ENCODE measurements around the gene NCBP3. TPM values are rescaled to one million over a fixed set of nuclear protein-coding genes. Genes with fewer than 3 reads are reported as not detected.

Gene NCBP3
- total and polyA plus RNA-seq, 8 donors, result 7.6 to 40.6 (median 23.6) TPM

DNA sequence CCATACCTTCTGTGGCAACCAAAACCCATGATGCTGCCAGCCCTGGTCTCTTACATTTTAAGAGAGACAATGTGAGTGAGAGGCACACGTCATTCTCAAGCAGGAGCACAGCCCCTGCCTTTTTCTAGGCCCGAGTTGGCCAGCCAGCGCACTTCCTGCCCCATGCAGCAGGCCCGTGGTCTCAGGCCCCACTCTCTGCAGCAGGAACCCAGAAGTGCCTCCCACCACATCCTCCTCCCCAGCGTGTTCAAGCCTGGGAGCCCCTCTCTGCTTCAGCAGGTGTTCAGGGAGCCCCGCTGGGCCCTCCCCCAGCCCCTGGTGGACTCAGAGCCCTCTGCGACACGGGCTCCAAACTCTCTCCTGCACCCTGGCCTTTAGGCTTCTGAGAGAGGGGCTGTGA, 75.6 kb downstream of the NCBP3 start:
- DNase-seq, result peak in 1 of 2 donors; percentile 58
- H3K27me3 ChIP-seq, result peaks cover 0 to 5% (median 0%) of the 10 kb centered on the region in 3 donors
- H3K27ac ChIP-seq, result peak overlapping the region in 1 of 5 donors; percentile 24
- no peak overlapping the region for H3K4me3 ChIP-seq
- intact Hi-C loops (cut with DNase I; ENCODE audit: low total_unique reads), result no loop called here
- WGBS, 5 donors, result 57 to 69% (median 62%) methylated on average over 8 of the region's 8 CpGs
- no peaks in the 10 kb centered on the region for H3K36me3 ChIP-seq
- no peak for TF ChIP-seq EP300 (IDR thresholded peaks at IDR 0.05)
- no peak for TF ChIP-seq POLR2AphosphoS5 (IDR thresholded peaks at IDR 0.05)
- TF ChIP-seq, protein P1, sequence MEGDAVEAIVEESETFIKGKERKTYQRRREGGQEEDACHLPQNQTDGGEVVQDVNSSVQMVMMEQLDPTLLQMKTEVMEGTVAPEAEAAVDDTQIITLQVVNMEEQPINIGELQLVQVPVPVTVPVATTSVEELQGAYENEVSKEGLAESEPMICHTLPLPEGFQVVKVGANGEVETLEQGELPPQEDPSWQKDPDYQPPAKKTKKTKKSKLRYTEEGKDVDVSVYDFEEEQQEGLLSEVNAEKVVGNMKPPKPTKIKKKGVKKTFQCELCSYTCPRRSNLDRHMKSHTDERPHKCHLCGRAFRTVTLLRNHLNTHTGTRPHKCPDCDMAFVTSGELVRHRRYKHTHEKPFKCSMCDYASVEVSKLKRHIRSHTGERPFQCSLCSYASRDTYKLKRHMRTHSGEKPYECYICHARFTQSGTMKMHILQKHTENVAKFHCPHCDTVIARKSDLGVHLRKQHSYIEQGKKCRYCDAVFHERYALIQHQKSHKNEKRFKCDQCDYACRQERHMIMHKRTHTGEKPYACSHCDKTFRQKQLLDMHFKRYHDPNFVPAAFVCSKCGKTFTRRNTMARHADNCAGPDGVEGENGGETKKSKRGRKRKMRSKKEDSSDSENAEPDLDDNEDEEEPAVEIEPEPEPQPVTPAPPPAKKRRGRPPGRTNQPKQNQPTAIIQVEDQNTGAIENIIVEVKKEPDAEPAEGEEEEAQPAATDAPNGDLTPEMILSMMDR (IDR thresholded peaks at IDR 0.05), result no peak
- no peak for TF ChIP-seq POLR2A (IDR thresholded peaks at IDR 0.05)
- H3K4me1 ChIP-seq, result peaks cover 0 to 5% (median 0%) of the 10 kb centered on the region in 4 donors
- no peaks in the 10 kb centered on the region for H3K9me3 ChIP-seq

DNA sequence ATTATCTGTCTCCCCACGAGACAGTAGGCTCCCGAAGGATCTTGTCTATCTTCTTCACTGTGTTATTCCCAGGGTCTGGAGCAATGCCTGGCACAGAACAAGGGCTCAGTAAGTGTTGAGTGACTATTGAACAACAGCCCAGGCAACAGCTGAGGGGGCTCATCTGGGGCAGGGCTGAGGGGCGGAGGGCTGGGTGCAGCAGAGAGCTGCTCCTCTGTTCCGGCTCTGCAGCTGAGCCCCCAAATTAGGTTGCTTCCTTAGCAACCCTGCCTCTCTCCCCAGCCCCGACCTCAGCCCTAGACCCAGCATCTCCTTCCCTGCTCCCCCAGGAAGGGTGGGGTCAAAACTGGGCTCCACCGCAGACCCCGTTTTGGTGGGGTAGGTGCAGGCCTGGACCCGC, 77.3 kb downstream of the NCBP3 start:
- peaks cover 0 to 5% (median 0%) of the 10 kb centered on the region in 4 donors for H3K4me1 ChIP-seq
- H3K27me3 ChIP-seq, result peaks cover 0 to 13% (median 0%) of the 10 kb centered on the region in 3 donors
- H3K36me3 ChIP-seq, result no peaks in the 10 kb centered on the region
- TF ChIP-seq POLR2AphosphoS5 (IDR thresholded peaks at IDR 0.05) (no peak), EP300 (IDR thresholded peaks at IDR 0.05) (no peak), POLR2A (IDR thresholded peaks at IDR 0.05) (no peak)
- TF ChIP-seq, protein P1 (IDR thresholded peaks at IDR 0.05), result no peak
- WGBS, 5 donors, result 60 to 74% (median 65%) methylated on average over 8 of the region's 8 CpGs
- no peak for DNase-seq
- intact Hi-C loops (cut with DNase I; ENCODE audit: low total_unique reads), result no loop called here
- H3K27ac ChIP-seq, result no peak overlapping the region
- H3K9me3 ChIP-seq, result no peaks in the 10 kb centered on the region
- no peak overlapping the region for H3K4me3 ChIP-seq

DNA sequence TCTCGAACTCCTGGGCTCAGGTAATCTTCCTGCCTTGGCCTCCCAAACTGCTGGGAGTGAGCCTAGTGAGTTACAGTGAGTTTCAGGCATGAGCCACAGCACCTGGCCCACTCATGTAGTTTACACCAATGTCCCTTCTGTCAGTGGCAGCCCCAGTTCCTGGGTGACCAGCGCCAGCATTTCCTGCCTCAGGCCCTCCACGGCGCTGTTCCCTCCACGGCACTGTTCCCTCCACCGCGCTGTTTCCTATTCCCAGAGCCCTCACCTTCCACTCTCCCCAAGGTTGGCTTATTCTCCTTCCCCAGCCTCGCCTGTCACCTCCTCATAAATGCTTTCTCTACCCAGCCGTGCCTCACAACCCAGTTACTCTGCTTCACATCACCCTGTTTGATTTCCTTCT, 77.7 kb downstream of the NCBP3 start:
- H3K4me1 ChIP-seq, result peaks cover 0 to 5% (median 0%) of the 10 kb centered on the region in 4 donors
- WGBS, 5 donors, result 83 to 91% (median 87%) methylated on average over 9 of the region's 9 CpGs
- peaks cover 0 to 16% (median 0%) of the 10 kb centered on the region in 3 donors for H3K27me3 ChIP-seq
- no peak overlapping the region for H3K27ac ChIP-seq
- DNase-seq, result no peak
- no peaks in the 10 kb centered on the region for H3K9me3 ChIP-seq
- no peak overlapping the region for H3K4me3 ChIP-seq
- no peaks in the 10 kb centered on the region for H3K36me3 ChIP-seq
- TF ChIP-seq, protein P1 (IDR thresholded peaks at IDR 0.05), result no peak
- TF ChIP-seq EP300 (IDR thresholded peaks at IDR 0.05) (no peak), POLR2A (IDR thresholded peaks at IDR 0.05) (no peak), POLR2AphosphoS5 (IDR thresholded peaks at IDR 0.05) (no peak)
- intact Hi-C loops (cut with DNase I; ENCODE audit: low total_unique reads), result no loop called here

DNA sequence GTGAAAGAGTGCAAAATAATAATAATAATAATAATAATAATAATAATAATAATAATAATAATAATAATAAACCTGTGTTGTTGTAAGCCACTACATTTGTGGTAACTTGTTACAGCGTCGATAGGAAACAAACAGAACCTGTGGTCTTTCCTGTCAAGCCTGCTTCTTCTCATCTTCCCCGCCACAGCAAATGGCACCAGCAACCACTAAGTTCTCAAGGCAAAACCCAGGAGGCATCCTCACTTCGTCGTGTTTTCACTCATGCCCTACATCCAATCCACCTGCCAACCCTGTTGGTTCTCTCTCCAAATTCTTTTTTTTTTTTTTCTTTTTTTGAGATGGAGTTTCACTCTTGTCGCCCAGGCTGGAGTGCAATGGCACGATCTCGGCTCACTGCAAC, 79.3 kb downstream of the NCBP3 start:
- TF ChIP-seq, protein P1 (IDR thresholded peaks at IDR 0.05), result no peak
- TF ChIP-seq POLR2AphosphoS5 (IDR thresholded peaks at IDR 0.05) (no peak), EP300 (IDR thresholded peaks at IDR 0.05) (no peak), POLR2A (IDR thresholded peaks at IDR 0.05) (no peak)

More for the DNA sequence above, 79.3 kb downstream of the NCBP3 start:
- Histone ChIP-seq H3K27me3 (peaks cover 0 to 11% (median 0%) of the 10 kb centered on the region in 3 donors), H3K27ac (no peak overlapping the region), H3K4me1 (peaks cover 0 to 3% (median 0%) of the 10 kb centered on the region in 4 donors), H3K4me3 (no peak overlapping the region), H3K36me3 (no peaks in the 10 kb centered on the region), H3K9me3 (no peaks in the 10 kb centered on the region)
- 84 to 92% (median 89%) methylated on average over 8 of the region's 8 CpGs for WGBS, 5 donors
- intact Hi-C loops (cut with DNase I; ENCODE audit: low total_unique reads), result no loop called here
- no peak for DNase-seq
